DMS114 treated with DMSO at 0.1 percent for 48 hours (cell line): ENCODE results near the gene HRH2.

Experiments used
- DNase-seq: peaks from one replicate; lab custom pipeline; 2025; ENCODE audit not compliant: unreplicated experiment; lab: John Stamatoyannopoulos, UW

Gene HRH2

DNA sequence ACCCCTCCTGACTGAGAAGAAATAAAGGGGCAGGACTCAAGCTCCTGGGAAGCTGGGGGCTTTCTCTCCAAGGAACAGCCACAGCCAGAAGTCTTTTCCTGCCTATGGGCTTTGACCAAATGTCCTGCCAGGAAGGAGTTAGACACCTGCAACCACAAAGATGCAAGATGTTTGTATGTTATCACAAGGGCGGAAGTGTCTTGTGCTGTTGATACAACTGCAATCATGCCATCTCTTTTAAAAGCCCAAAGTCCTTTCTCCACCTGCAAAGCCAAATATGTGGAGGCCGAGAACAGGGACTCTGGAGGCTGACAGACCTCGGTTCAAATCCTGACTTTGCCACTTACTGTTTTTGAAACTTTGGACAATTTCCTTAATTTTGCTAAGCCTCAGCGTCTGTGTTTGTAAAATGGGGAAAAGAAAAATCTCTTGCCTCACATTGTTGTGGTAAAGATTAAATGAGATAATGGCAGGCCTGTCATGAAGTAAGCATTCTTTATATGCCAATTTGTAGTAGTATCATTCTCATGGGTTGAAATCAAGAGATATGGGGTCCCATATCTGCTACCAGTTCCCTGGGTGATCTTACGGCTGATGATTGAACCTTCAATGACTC is 17.0 kb downstream of the HRH2 start:
- no peak for DNase-seq

GRCh38 chr5:175675873-175676272 is 18.0 kb downstream of the HRH2 start:
- DNase-seq, result no peak

DNA sequence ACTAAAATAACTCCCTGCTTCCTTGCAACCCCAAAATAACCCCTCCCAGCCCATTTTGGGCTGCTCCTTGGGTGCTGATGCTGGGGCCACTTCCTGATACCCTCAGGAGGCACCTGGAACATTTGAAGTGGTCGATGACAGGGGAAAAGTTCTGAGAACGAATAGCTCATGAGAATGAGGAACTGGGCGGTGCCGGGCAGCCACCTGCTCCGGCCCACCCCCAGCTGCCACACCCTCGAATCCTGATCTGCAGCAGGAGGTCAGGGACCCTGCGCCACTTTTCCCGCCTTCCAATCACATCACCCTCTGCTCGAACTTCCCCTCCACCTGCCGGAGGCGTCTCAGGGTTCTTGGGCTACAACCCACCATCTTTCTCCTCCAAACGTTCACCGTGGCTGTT is 19.7 kb downstream of the HRH2 start:
- DNase-seq, result no peak

DNA sequence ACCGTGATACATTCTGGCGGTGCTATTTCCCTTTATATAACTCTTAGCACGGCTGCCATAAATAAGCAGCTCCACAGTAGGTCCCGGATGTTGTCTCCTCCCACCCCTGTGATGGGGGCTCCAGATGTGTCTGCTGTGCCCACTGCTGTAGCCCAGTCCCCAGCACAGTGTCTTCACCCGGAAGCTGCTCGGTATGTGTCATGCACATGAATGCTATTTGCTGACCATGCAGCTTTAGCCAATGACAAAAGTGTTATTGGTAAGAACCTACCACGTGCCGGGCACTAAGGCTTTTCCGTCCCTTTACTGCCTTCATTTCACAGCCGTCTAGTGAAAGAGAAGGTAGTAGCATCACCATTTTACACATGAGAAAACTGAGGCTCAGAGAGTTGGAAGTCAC is 20.2 kb downstream of the HRH2 start:
- no peak for DNase-seq

GRCh38 chr5:175679411-175679810 is 21.5 kb downstream of the HRH2 start:
- DNase-seq, result no peak

DNA sequence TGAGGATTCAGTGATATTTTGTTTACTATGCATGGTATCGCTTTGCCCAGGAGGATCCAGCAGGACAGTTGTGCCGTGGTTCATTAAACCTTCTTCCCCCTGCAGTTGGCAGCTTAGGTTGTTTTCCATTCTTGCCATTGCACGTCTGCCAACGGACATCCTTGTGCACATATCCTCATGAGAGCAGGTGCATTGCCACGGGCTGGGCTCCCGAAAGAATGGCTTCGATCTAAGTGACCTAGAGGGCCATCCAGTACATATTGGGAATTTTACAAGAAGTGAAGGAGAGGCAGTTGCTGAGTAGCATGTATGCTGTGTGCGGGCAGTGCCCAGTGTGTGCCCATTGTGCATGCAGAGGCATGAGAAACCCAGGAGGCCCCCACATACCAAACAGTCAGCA is 22.1 kb downstream of the HRH2 start:
- DNase-seq, result no peak

DNA sequence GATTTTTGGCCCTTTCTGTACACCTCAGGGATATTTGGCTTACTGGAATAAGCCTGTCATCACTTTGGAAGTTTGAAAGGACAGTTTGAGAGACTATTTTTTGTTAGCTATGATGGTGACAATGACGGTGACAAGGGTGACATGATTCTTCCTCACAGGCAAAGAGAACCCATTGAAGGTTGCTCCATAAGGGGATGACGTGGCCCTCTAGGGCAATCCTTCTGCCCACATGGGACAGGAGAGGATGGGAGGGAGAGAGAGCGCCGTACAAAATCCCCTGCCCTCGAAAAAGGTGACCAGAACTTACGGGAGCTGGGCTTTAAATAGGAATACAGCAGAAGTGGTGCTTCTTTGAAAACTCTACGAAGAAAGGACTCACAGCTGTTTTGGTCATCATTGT is 22.6 kb downstream of the HRH2 start:
- DNase-seq, result no peak

DNA sequence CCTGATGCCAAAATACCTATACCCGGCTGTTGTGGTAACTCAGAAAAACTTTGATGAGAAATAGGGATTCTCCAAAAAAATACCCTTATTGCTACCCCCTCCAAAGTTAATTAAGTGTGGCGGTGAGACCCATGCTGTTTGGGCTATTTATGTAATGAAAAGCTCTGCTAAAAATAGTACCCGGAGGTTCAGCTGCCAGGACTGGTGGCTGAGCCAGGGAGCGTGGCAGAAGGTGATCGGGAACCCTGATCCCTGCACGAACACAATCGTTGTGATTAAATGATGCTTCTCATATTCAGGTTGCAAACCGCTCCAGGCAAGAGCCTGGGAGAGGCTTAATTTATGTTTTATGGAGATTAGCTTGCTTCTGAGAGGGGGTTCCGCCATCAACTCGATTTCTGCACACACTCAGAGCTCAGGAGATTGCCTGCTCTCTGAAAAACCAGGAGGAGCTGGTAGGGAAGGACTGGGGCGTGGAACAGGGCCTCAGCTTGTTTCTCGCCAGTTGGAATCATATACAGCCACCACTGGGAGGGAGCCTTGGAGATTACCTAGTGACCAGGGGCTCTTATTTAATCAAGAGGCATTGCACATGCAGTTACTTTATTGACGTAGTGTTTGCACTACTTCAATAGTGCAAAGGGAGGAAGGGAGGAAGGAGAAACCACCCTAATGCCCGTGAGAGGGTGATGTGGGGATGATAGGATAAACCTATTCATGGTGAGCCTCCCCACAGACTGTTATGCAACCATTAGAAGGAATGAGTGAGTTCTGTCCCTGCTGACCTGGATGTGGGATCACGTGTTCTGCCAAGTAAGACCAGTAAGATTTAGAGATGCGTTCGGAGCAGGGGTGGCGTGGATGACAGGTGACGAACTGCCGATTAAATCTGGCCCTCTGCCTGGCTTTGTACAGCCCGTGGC is 23.4 kb downstream of the HRH2 start:
- no peak for DNase-seq

DNA sequence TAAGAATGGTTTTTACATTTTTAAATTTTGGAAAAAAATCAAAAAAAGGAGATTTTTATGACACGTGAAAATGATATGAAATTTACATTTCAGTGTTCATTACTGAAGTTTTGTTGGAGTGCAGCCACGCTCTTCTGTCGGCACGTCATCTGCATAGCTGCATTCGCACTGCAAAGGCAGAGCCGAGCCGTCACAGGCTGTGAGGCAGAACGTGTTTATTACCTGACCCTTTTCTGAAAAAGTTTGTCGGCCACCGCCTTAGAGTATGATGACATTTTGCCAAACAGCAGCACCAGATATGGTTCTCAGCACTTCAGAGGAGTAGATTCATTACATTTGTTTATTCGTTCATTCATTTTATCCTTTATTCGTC is 24.1 kb downstream of the HRH2 start:
- DNase-seq, result no peak

DNA sequence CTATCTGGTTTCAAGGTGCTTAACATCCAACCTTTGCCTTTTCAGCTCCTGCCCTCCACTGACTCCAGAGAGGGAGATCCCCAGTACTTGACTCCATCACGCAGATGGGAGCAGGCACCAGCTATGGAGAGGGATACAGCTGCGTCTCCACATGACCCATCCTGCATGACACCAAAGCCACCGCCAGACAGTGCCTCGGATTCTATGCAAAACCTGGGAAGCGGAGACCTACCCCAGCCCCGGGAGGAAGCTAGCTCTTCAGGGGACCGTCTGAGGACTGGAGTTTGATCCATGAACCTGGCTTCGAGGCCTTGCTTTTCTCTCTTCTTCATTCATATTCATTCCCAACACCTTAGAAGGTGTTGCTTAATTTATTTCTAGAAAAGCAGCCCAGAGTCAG is 24.8 kb downstream of the HRH2 start:
- no peak for DNase-seq

DNA sequence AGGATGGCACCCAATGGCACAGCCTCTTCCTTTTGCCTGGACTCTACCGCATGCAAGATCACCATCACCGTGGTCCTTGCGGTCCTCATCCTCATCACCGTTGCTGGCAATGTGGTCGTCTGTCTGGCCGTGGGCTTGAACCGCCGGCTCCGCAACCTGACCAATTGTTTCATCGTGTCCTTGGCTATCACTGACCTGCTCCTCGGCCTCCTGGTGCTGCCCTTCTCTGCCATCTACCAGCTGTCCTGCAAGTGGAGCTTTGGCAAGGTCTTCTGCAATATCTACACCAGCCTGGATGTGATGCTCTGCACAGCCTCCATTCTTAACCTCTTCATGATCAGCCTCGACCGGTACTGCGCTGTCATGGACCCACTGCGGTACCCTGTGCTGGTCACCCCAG is 25.4 kb downstream of the HRH2 start:
- DNase-seq, result no peak

- DNase-seq, result no peak
These were observed 26.1 kb downstream of the HRH2 start for GRCh38 chr5:175683921-175684320.

DNA sequence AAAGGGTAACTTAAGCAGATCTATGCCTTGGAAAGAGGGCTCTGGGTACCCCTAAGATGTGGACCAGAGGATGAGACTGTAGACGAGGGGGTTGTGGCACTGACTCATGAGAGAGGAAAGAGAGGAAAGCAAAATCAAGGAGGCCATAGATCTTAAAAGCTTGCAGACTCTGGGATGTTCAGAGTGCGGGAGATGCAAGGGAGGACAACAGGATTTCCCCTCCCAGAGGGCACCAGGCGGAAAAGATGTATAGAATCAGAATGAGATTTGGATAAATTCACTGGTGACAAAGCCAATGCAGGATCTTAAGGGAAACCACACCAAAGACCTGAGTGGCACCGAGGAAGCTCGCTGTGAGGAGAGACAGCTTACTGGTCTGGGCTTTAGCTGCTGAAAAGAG is 27.1 kb downstream of the HRH2 start:
- DNase-seq, result no peak

GRCh38 chr5:175685701-175686350 is 28.0 kb downstream of the HRH2 start:
- no peak for DNase-seq

DNA sequence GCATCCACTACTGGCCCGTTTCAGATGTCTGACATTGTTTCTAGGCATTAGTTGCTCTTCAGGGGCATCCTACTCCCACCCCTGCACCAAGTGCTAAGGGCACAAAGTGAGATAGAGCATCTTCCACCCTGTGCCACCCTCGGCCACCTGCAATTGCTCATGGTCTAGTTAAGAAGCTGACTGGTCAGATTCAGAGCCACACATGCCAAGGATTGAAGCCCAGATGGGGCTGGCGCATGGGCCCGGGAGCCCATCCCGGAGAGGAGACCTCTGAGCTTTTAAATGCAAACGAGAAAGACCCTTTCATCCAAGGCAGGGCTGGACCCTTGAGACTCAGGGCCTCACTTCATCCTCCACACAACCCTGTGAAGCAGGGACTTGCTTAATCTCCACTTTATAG is 28.5 kb downstream of the HRH2 start:
- no peak for DNase-seq

GRCh38 chr5:175686826-175687225 is 29.0 kb downstream of the HRH2 start:
- DNase-seq, result no peak

- DNase-seq, result no peak
These were observed 29.4 kb downstream of the HRH2 start for GRCh38 chr5:175687231-175687701.

GRCh38 chr5:175688352-175689146 is 30.7 kb downstream of the HRH2 start:
- no peak for DNase-seq

- no peak for DNase-seq
These were observed 31.5 kb downstream of the HRH2 start for GRCh38 chr5:175689147-175689991.

DNA sequence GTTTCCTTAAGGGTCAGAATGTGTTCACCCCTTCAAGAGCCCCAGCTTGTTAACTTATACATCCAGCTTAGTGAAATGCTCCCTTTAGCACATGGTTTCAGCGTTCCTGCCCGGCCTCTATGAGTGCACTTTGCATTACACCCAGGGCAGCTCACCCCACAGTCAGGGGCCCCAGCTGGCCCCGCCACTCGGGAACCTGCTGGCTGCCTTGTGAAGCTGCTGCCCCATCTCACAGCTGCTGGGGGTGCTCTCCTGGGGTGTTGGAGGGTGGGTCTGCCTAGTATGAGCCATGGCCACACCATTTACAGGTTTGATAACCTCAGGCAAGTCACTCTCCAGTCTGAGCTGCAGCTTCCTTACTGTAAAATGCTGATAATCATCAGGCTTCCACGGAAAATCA is 32.2 kb downstream of the HRH2 start:
- no peak for DNase-seq
